GM12864 (cell line): ENCODE measurements around the gene KIAA2012.

ENCODE experiments used
- DNase-seq: peaks from one replicate; pipeline ENCODE4 v3.0.0-alpha.2; 2011; ENCODE audit warnings: low read depth
- H3K4me3 ChIP-seq: 2 replicates; pipeline ENCODE4 v1.5.1; 2011; ENCODE audit warnings: mild to moderate bottlenecking, low read depth, low read length, control low read depth
- CTCF ChIP-seq: IDR thresholded peaks from 2 replicates; pipeline ENCODE4 v1.5.1; 2011; ENCODE audit warnings: low read depth, mild to moderate bottlenecking, moderate library complexity, low read length, control low read depth, inconsistent platforms; ENCODE audit errors: missing control alignments

KIAA2012 gene

GRCh38 chr2:202164411-202164810, 91.4 kb downstream of the KIAA2012 start:
- no peak overlapping the region for H3K4me3 ChIP-seq
- no peak for DNase-seq
- TF ChIP-seq CTCF = no peak

- DNase-seq = no peak
- no peak overlapping the region for H3K4me3 ChIP-seq
- no peak for TF ChIP-seq CTCF
Measured at GRCh38 chr2:202165208-202165607, 92.2 kb downstream of the KIAA2012 start.

- no peak for TF ChIP-seq CTCF
- H3K4me3 ChIP-seq = no peak overlapping the region
- no peak for DNase-seq
Measured at GRCh38 chr2:202165945-202166344, 92.9 kb downstream of the KIAA2012 start.

- DNase-seq = no peak
- no peak for TF ChIP-seq CTCF
- no peak overlapping the region for H3K4me3 ChIP-seq
Measured at GRCh38 chr2:202169131-202169530, 96.1 kb downstream of the KIAA2012 start.

GRCh38 chr2:202169832-202170424, 96.9 kb downstream of the KIAA2012 start:
- TF ChIP-seq CTCF = no peak
- no peak overlapping the region for H3K4me3 ChIP-seq
- no peak for DNase-seq

GRCh38 chr2:202171241-202171825, 98.3 kb downstream of the KIAA2012 start:
- H3K4me3 ChIP-seq = no peak overlapping the region
- no peak for TF ChIP-seq CTCF
- DNase-seq = no peak

- TF ChIP-seq CTCF = no peak
Measured at GRCh38 chr2:202172439-202173211, 99.6 kb downstream of the KIAA2012 start.

More at GRCh38 chr2:202172439-202173211, 99.6 kb downstream of the KIAA2012 start:
- no peak for DNase-seq
- no peak overlapping the region for H3K4me3 ChIP-seq
